ENCODE data around the gene ZNF620.

DNA sequence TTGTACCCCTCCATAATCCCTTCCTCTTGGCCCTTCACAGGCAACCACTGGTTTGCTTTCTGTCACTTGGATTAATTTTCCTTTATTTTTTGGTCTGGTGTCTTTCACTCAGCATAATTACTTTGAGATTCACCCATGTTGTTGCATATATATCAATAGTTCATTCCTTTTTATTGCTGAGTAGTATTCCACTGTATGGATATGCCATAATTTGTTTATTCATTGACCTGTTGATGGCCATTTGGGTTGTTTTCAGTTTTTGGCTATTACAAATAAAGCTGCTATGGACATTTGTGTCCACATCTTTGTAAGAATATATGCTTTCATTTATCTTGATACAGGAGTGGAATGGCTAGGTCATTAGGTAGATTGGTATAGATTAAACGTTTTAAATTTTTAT is 13.0 kb downstream of the ZNF620 start:
- TF ChIP-seq CTCF (IDR thresholded peaks at IDR 0.05) (no peak), POLR2A (IDR thresholded peaks at IDR 0.05) (no peak)

Data from body of pancreas (tissue), 4 donors.